GM10266 (cell line): ENCODE results near the gene HDHD5.

Experiments
- DNase-seq: peaks from one replicate; pipeline ENCODE4 v3.0.0; 2012; ENCODE audit errors: extremely low spot score
- TF ChIP-seq, protein P1 (sequence below): IDR thresholded peaks from 2 replicates; pipeline ENCODE4 v1.5.1; 2012; ENCODE audit warnings: mild to moderate bottlenecking, low read depth; ENCODE audit not compliant: control insufficient read depth, insufficient read depth; ENCODE audit errors: missing control alignments

Gene HDHD5

DNA sequence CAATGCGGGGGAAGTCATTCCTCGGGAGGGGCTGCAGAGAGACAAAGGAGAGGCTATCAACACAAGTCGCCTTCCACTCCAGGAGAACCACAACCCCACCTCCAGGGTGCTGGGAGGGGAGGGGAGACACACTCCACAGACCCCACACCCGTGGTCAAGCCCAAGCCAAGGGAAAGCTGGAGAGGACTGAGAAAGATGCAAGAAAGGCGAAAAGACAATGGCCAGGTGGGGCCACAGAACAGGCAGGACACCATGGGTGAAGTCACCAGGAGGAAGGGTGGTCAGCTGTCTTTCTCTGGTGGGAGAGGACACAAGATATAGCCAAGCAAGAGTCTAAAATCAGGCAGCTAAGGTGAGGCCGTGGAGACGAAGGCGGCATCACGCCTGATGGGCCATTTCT is 16.0 kb downstream of the HDHD5 start:
- no peak for DNase-seq
- TF ChIP-seq, protein P1, sequence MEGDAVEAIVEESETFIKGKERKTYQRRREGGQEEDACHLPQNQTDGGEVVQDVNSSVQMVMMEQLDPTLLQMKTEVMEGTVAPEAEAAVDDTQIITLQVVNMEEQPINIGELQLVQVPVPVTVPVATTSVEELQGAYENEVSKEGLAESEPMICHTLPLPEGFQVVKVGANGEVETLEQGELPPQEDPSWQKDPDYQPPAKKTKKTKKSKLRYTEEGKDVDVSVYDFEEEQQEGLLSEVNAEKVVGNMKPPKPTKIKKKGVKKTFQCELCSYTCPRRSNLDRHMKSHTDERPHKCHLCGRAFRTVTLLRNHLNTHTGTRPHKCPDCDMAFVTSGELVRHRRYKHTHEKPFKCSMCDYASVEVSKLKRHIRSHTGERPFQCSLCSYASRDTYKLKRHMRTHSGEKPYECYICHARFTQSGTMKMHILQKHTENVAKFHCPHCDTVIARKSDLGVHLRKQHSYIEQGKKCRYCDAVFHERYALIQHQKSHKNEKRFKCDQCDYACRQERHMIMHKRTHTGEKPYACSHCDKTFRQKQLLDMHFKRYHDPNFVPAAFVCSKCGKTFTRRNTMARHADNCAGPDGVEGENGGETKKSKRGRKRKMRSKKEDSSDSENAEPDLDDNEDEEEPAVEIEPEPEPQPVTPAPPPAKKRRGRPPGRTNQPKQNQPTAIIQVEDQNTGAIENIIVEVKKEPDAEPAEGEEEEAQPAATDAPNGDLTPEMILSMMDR = no peak

DNA sequence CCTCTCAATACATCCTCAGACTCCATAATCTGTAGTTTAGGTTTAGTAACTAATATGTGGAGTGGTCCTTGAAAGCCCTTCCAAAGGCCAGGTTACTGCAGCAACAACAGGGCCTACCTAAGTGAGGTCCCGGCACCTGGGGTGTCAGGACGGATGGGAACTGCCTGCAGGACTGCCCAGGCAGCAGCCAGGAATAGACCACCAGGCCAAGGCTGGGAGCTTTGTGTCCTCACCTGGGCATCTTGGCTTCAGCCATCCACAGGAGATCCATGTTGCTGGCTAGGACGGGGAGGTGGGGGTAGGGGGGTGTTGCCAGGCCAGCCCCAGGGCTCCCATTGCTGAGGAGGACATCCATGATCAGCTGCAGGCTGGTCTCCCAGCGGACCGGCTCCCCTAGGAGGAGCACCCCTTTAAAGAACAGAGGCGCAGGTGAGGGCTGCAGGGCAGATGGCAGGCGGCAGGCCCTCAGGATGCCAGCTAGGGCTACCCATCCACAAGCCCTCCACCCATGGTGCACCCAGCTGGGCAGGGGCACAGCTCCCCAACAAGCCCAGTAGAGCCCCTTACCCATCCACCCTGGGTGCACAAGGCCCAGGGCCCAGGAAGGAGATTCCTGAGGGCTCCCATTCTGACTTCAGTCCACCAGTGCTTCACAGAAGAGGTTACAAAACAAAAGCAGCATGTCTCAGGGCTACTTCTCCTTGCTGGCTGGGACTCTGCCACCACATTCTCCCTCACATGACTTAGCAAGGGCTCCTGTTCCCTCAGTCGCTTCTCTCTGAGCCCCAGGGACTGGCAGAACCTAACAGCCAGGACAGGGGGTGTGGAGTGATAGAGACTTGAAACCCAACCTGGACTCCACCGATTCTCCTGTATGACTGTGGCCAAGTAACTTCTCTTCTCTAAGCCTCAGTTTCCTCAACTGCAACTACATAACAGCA is 18.0 kb downstream of the HDHD5 start:
- DNase-seq = no peak
- TF ChIP-seq, protein P1 = no peak

DNA sequence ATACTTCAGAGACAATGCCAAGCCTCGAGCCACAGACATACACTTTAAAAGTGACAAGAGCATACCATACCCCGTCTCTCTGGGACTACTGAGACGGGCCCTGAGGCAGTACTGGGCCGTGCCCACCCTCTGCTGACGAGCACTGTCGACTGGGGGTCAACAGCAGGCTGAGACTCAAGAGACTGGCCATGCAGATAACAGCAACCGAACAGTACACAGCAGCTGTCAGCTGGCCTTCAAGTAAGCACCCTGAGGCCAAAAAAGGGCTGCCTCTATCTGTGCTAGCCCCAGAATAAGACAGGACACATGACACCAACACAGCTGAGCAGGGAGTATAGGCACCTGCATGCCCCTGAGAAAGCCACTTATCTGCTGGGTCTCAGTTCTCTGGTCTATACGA is 19.1 kb downstream of the HDHD5 start:
- TF ChIP-seq, protein P1 = no peak
- DNase-seq = no peak

DNA sequence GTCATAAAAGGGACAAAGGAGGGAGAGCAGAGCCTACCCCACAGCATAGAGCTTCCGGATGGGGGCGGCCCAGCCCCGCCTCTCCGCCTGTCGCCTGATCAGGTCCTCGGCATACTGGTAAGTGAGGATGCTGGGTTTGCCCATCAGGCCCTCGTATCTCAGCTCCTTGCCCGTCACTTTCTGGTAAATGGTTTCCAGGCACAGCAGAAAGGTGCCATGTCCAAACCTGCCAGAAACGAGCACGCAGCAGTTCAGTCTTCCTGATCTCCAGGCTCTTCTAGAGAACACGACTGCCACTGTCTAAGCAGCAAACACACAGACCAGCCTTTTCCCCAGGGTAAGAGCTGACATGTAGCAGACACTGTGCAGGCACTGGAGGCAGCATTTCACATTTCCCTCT is 20.6 kb downstream of the HDHD5 start:
- TF ChIP-seq, protein P1 = no peak
- DNase-seq = no peak

DNA sequence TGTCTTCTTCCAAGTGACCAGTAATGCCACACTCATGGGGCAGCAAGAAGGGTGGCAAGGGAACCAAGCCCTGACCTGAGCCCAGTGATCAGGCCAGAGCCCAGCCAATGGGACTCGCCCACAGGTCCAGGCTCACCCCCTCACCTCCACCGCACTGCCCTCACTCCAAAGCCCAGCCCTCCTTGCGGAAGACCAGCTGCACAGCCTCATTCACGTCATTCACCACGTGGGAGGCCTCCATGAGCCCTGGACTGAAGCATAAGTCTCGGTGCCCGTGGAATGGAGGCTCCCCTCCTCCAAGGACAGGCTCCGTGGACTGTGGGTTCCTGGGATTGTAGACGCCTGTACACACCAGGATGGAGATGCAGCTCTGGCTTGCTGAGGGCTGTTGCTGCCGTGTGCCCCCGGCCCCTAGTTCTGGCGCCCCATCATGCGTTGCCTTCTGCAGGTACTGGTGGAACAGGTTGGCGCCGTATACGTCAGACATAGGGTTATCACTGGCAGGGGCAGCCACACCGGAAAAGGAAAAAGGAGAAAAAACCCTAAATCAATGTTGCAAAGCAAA is 21.1 kb downstream of the HDHD5 start:
- DNase-seq = no peak
- TF ChIP-seq, protein P1 = no peak

DNA sequence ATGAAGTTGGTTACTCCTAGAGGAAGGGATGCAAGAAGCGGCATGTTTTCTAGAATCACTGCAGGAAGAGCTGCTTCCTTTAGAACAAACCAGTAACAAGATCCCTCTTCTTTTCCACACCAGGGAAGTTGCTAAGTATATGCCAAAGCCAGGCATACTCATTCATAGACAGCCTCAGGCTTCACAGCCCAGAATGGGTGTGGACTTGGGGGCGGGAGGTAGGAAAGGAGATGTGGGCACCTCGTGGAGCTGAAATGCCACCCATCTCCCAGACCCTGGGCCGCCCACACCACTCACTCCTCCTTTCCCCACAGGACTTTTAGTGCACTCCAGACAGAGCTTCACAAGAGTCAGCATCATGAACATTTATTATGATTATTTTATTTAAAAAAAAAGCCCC is 21.9 kb downstream of the HDHD5 start:
- TF ChIP-seq, protein P1 = no peak
- no peak for DNase-seq
